Bronchial epithelial cell (primary cell): ENCODE results near the gene DBNDD1. TPM values are rescaled to one million over a fixed set of nuclear protein-coding genes. Genes with fewer than 3 reads are reported as not detected.

ENCODE experiments used
- DNase-seq: peaks from one replicate; pipeline ENCODE4 v3.0.0-alpha.2; 2010; ENCODE audit warnings: low read depth
- FAIRE-seq: peaks from 2 replicates; lab custom pipeline; 2011; peaks lifted over from hg19 to GRCh38; lab: Jason Lieb, UNC
- H3K27me3 ChIP-seq: 2 replicates; pipeline ENCODE4 v1.5.1; 2011; ENCODE audit warnings: low read length; ENCODE audit not compliant: control insufficient read depth, insufficient read depth
- H3K36me3 ChIP-seq: 2 replicates; pipeline ENCODE4 v1.5.1; 2011; ENCODE audit warnings: low read length; ENCODE audit not compliant: control insufficient read depth, insufficient read depth
- H3K4me3 ChIP-seq: 2 replicates; pipeline ENCODE4 v1.5.1; 2011; ENCODE audit warnings: mild to moderate bottlenecking, low read depth, low read length, control low read depth
- total RNA-seq: library from RNA; depleted of rRNA; stranded (reverse); fragments of >200 nt; gene quantifications from 2 replicates; pipeline ENCODE4 v1.2.1, GENCODE V29; 2014
- TF ChIP-seq, protein P1 (sequence below): IDR thresholded peaks from 2 replicates; pipeline ENCODE4 v1.5.1; 2011; ENCODE audit warnings: mild to moderate bottlenecking, moderate library complexity, low read length, control low read depth, inconsistent platforms; ENCODE audit not compliant: insufficient read depth, severe bottlenecking

Gene DBNDD1
- total RNA-seq, 1 donor from 2014 or later, result 1.3 TPM

DNA sequence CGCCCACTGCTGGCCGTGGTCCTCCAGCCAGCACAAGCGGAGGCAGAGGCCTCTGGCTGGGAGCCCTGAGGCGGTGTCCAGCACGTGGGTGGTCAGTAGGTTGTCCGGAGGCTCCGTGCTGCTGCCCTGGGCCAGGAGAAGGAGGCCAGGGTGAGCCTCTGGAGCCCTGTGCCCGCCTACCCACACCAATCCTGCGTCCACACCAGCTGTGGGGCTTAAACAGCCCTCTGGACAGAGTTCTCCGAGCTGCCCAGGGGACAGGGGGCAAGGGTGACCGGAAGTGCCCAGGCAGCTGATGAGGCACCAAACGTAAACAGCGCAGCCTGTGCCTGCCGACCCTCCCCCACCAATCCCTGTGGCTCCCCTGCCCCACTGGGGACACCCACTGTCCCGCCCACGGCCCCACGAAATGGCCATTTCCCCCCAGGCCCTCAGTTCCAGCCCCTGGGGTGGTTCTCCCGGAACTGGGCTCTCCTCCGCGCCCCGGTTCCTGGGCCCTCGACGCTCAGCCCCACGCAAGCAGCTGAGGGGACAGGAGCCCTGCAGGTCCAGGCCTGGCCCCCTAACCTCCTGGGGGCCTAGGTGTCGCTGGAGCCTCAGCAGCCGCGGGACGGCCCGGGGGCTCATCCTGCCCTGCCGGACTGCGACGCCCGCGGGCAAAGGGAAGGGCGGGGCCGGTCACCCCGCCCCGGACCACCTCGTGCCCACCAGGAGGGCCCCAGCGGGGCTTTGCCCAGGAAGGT is 27.9 kb upstream of the DBNDD1 start:
- DNase-seq (no peak), FAIRE-seq (no peak)
- TF ChIP-seq, protein P1, sequence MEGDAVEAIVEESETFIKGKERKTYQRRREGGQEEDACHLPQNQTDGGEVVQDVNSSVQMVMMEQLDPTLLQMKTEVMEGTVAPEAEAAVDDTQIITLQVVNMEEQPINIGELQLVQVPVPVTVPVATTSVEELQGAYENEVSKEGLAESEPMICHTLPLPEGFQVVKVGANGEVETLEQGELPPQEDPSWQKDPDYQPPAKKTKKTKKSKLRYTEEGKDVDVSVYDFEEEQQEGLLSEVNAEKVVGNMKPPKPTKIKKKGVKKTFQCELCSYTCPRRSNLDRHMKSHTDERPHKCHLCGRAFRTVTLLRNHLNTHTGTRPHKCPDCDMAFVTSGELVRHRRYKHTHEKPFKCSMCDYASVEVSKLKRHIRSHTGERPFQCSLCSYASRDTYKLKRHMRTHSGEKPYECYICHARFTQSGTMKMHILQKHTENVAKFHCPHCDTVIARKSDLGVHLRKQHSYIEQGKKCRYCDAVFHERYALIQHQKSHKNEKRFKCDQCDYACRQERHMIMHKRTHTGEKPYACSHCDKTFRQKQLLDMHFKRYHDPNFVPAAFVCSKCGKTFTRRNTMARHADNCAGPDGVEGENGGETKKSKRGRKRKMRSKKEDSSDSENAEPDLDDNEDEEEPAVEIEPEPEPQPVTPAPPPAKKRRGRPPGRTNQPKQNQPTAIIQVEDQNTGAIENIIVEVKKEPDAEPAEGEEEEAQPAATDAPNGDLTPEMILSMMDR, result no peak
- Histone ChIP-seq H3K4me3 (peak overlapping the region; percentile 35), H3K27me3 (peaks cover 2% of the 10 kb centered on the region), H3K36me3 (no peaks in the 10 kb centered on the region)

DNA sequence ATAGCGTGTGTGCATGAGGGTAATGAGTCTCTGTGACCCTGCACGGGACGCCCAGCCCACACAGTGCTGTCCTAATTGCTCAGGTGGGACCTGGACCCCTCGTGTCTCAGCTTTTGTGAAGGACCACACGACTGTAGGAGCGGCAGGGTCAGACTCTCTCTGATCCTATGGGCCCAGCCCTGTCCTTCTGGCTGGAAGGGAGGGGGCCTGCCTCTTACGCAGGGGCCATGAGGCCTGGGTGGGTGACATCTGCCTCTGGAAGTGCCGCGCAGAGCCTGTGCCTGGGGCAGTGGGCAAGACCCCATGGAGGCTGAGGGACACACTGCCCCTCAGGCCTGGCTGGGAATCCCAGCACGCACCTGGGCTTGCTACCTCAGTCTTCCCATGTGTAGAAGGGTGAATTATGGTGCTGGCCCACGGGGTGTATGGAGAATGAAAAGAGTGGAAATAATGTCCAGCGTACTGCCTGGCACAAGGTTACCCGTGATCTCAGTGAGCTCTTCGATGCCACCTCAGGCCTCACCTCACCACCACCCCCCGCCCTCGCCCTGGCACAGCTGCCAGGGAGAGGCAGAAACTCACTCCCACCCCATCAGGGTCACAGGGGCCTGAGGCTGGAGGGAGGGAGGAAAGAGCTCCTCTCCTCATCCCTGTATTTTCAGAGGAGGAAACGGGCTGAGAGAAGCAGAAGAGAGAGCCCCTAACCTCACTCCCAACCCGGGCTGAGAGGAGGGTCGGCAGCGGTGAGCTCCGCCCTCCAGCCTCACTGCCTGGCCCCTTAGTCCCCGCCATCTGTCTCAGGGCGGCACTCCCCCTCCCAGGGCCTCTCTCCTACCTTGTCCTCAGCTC is 27.1 kb upstream of the DBNDD1 start:
- H3K36me3 ChIP-seq, result no peaks in the 10 kb centered on the region
- peaks cover 2% of the 10 kb centered on the region for H3K27me3 ChIP-seq
- FAIRE-seq, result no peak
- no peak for DNase-seq
- TF ChIP-seq, protein P1, result no peak
- H3K4me3 ChIP-seq, result peak overlapping the region; percentile 35

DNA sequence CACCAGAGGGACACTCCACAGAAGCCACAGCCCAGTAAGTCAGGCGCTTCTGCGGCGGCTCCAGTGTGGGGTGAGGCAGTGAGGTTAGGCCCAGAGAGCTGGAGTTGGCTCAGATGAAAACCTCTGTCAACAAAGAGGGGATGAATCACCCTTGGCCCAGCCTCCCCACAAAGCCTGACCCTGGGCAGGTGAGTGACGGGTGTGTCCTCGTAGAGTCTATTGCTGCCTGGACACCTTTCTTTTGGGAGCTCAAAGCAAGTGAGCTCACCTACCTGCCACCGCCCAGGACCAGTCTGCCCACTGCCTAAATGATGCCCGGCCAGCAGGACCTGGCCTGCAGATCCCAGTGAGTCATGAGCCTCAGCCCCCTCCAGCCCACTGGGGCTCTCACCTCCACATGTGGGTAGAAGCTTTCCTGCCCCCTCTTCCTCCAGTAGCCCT is 24.9 kb upstream of the DBNDD1 start:
- Histone ChIP-seq H3K36me3 (peaks cover 6% of the 10 kb centered on the region), H3K4me3 (no peak overlapping the region), H3K27me3 (peaks cover 2% of the 10 kb centered on the region)
- FAIRE-seq (peak; percentile 97), DNase-seq (peak; percentile 92)
- TF ChIP-seq, protein P1, result no peak

DNA sequence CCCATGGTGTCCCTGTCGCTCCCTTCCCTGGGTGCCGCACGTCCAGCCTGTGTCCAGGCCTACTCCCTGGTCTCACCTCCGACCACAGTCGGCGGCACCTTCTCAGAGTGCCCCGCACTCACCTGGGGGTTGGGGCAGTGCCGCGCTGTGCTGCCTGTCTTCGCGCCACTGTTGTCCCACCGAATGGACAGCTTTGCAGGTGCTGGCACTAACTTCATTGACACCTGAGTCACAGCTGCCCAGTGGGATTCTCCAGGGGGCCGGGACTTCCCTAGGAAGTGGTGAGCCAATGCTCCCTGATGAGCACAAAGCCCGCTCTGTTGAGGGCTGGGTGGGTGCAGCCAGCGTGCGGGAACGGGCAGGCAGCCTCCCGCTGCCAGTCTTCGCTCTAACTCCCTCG is 24.3 kb upstream of the DBNDD1 start:
- FAIRE-seq, result no peak

DNA sequence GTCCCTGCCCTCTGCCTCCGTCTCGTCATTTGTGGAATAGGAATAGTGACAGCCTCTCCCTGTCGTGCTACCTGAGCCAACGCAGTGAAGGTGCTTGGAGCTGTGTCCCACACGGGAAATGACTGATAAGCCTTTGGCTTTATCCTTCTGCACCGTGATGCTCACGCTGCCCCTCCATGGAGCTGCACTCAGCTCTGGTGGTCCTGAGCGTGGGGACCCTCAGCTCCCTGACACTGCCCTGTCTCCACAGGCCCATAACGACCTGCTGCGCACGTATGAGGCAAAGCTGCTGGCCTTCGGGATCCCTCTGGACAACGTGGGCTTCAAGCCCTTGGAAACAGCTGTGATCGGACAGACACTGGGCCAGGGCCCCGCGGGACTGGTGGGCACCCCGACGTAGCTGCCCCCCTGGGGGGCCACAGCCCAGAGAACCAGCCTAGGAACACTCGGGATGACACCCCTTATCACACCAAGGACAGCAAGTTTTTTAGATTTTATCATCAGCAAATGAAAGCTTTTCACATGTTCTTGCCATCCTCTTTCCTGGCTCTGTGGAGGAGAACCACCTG is 23.8 kb upstream of the DBNDD1 start:
- no peak for DNase-seq
- H3K4me3 ChIP-seq, result no peak overlapping the region
- peaks cover 2% of the 10 kb centered on the region for H3K27me3 ChIP-seq
- no peak for FAIRE-seq
- TF ChIP-seq, protein P1, result no peak
- peaks cover 10% of the 10 kb centered on the region for H3K36me3 ChIP-seq

More for the DNA sequence above, 24.3 kb upstream of the DBNDD1 start:
- peaks cover 7% of the 10 kb centered on the region for H3K36me3 ChIP-seq
- peaks cover 2% of the 10 kb centered on the region for H3K27me3 ChIP-seq
- DNase-seq, result no peak
- TF ChIP-seq, protein P1, result no peak
- H3K4me3 ChIP-seq, result no peak overlapping the region
